HS-5 (cell line): ENCODE data around the gene CD53.

ENCODE experiments used
- DNase-seq: peaks from one replicate; pipeline ENCODE4 v3.0.0-alpha.2; 2012; ENCODE audit warnings: low read depth

The CD53 gene

GRCh38 chr1:110876748-110877341, 3.9 kb downstream of the CD53 start:
- no peak for DNase-seq

- DNase-seq = no peak
These were observed 4.4 kb downstream of the CD53 start for GRCh38 chr1:110877364-110877763.

GRCh38 chr1:110877776-110878175, 4.8 kb downstream of the CD53 start:
- DNase-seq = no peak

GRCh38 chr1:110878591-110878990, 5.6 kb downstream of the CD53 start:
- DNase-seq = no peak

GRCh38 chr1:110878993-110879392, 6.0 kb downstream of the CD53 start:
- no peak for DNase-seq

GRCh38 chr1:110879758-110880606, 7.0 kb downstream of the CD53 start:
- no peak for DNase-seq

- DNase-seq = no peak
These were observed 7.9 kb downstream of the CD53 start for GRCh38 chr1:110880708-110881374.

- DNase-seq = no peak
These were observed 15.1 kb downstream of the CD53 start for GRCh38 chr1:110888049-110888448.

- DNase-seq = no peak
These were observed 15.7 kb downstream of the CD53 start for GRCh38 chr1:110888641-110889040.

GRCh38 chr1:110890474-110891196, 17.7 kb downstream of the CD53 start:
- DNase-seq = no peak

GRCh38 chr1:110893908-110894490, 21.1 kb downstream of the CD53 start:
- no peak for DNase-seq

- no peak for DNase-seq
These were observed 23.1 kb downstream of the CD53 start for GRCh38 chr1:110896090-110896489.

- DNase-seq = no peak
These were observed 24.7 kb downstream of the CD53 start for GRCh38 chr1:110897681-110898080.

- no peak for DNase-seq
These were observed 25.9 kb downstream of the CD53 start for GRCh38 chr1:110898734-110899457.

GRCh38 chr1:110899458-110899843, 26.5 kb downstream of the CD53 start:
- no peak for DNase-seq

- no peak for DNase-seq
These were observed 30.0 kb downstream of the CD53 start for GRCh38 chr1:110902820-110903463.

GRCh38 chr1:110903853-110904500, 31.0 kb downstream of the CD53 start:
- no peak for DNase-seq

GRCh38 chr1:110912784-110913183, 39.8 kb downstream of the CD53 start:
- DNase-seq = no peak

GRCh38 chr1:110914676-110915075, 41.7 kb downstream of the CD53 start:
- no peak for DNase-seq

GRCh38 chr1:110915804-110916203, 42.9 kb downstream of the CD53 start:
- DNase-seq = no peak
